Left ventricle myocardium inferior (tissue), 1 donor: ENCODE results near the gene SGCD. TPM values are rescaled to one million over a fixed set of nuclear protein-coding genes. Genes with fewer than 3 reads are reported as not detected.

ENCODE experiments used
- DNase-seq: peaks from one replicate; pipeline ENCODE4 v3.0.0-alpha.2; 2020
- H3K27ac ChIP-seq: fragments of 200-600 bp; replicated peaks from 2 replicates; pipeline ENCODE4 v1.8.0; 2021
- H3K27me3 ChIP-seq: fragments of 200-600 bp; 2 replicates; pipeline ENCODE4 v1.8.0; 2021; ENCODE audit warnings: low read depth
- H3K36me3 ChIP-seq: fragments of 200-600 bp; 2 replicates; pipeline ENCODE4 v1.8.0; 2021
- H3K4me1 ChIP-seq: fragments of 200-600 bp; 2 replicates; pipeline ENCODE4 v1.8.0; 2021
- H3K4me3 ChIP-seq: fragments of 200-600 bp; 2 replicates; pipeline ENCODE4 v1.8.0; 2021; ENCODE audit warnings: mild to moderate bottlenecking, moderate library complexity
- H3K9me3 ChIP-seq: fragments of 200-600 bp; replicated peaks from 2 replicates; pipeline ENCODE4 v1.8.0; 2021
- intact Hi-C: fragments of 100-400 bp; cut with micrococcal nuclease; formaldehyde crosslinking; loops from one replicate; pipeline ENCODE4 v1.11.0; 2022
- total RNA-seq: library from RNA; stranded (reverse); fragmentation: NEBNext Ultra II Directional; extraction: Animal tissue kit (Norgen Biotek cat#: 25700); gene quantifications from one replicate; pipeline ENCODE4 v1.2.1, GENCODE V29; 2021
- TF ChIP-seq, protein P1 (sequence below): fragments of 200-600 bp; IDR thresholded peaks from 2 replicates; pipeline ENCODE4 v1.8.0; 2021; ENCODE audit warnings: antibody characterized with exemption, mild to moderate bottlenecking, borderline replicate concordance
- donor health status: DM: no; HTN: yes; CAD: no; lungs with severe emphysema.

SGCD gene
- total RNA-seq, 1 donor from 2014 or later: 98.7 TPM

DNA sequence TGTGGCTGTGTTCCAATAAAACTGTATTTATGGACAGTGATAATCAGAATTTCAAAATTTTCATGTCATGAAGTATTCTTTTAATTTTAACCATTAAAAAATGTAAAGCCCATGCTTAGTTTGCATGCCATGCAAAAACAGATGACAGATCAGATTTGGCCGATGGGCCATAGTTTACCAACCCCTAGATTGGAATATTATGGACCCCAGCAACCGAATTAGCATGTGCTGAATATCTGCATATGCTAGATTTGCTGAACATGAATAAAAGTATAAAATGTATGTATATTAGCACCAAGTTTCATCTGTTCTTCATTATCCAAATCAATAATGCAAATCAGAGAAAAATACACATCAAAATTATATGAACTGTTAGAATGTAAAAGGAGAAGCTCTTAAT lies 364.6 kb downstream of the SGCD start:
- Histone ChIP-seq H3K27me3 (no peaks in the 10 kb centered on the region), H3K27ac (no peak overlapping the region), H3K9me3 (no peaks in the 10 kb centered on the region), H3K36me3 (no peaks in the 10 kb centered on the region), H3K4me1 (peaks cover 43% of the 10 kb centered on the region), H3K4me3 (no peak overlapping the region)
- intact Hi-C loops: no loop called here
- TF ChIP-seq, protein P1, sequence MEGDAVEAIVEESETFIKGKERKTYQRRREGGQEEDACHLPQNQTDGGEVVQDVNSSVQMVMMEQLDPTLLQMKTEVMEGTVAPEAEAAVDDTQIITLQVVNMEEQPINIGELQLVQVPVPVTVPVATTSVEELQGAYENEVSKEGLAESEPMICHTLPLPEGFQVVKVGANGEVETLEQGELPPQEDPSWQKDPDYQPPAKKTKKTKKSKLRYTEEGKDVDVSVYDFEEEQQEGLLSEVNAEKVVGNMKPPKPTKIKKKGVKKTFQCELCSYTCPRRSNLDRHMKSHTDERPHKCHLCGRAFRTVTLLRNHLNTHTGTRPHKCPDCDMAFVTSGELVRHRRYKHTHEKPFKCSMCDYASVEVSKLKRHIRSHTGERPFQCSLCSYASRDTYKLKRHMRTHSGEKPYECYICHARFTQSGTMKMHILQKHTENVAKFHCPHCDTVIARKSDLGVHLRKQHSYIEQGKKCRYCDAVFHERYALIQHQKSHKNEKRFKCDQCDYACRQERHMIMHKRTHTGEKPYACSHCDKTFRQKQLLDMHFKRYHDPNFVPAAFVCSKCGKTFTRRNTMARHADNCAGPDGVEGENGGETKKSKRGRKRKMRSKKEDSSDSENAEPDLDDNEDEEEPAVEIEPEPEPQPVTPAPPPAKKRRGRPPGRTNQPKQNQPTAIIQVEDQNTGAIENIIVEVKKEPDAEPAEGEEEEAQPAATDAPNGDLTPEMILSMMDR: no peak
- DNase-seq: no peak

DNA sequence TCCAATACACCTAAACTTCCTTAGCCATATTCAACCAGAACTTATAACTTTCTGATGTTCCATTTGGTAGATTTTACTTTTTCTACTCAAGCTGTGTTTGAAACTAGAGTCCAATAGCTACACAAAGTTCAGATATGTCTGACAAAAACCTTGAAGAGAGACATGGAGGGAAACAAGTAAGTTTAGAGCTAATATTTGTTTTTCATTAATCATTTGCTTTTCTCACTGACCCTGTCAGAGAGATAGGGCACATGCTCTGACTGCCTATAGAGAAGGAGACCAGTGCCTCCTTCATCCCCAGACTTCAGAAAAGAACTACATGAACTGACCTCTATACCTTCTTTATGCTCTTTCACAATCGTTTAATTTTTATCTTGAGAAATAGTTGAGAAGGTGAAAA lies 366.1 kb downstream of the SGCD start:
- Histone ChIP-seq H3K27me3 (no peaks in the 10 kb centered on the region), H3K9me3 (no peaks in the 10 kb centered on the region), H3K4me3 (no peak overlapping the region), H3K36me3 (no peaks in the 10 kb centered on the region), H3K27ac (no peak overlapping the region), H3K4me1 (peaks cover 28% of the 10 kb centered on the region)
- no peak for DNase-seq
- intact Hi-C loops: no loop called here
- TF ChIP-seq, protein P1: no peak

DNA sequence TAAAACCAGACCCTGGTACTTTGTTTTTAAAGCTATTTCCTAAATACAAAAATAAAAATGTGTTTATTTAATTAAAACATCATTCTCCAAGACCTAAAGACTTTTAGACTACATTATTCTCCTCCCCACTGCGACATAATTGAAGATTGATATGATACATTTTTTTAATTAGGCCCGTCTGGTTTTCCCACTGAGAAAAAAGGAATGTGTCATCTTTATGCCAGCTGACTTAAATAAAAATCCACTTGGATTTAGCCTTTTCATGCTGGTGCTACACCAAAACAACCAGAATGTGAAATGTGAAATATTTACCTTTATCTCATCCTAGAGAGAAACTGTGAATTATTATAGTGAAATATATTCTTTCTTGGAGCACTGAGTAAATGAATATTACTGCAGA lies 367.6 kb downstream of the SGCD start:
- Histone ChIP-seq H3K27me3 (no peaks in the 10 kb centered on the region), H3K27ac (no peak overlapping the region), H3K4me1 (peaks cover 15% of the 10 kb centered on the region), H3K9me3 (no peaks in the 10 kb centered on the region), H3K36me3 (no peaks in the 10 kb centered on the region), H3K4me3 (no peak overlapping the region)
- TF ChIP-seq, protein P1: no peak
- no peak for DNase-seq
- intact Hi-C loops: no loop called here

DNA sequence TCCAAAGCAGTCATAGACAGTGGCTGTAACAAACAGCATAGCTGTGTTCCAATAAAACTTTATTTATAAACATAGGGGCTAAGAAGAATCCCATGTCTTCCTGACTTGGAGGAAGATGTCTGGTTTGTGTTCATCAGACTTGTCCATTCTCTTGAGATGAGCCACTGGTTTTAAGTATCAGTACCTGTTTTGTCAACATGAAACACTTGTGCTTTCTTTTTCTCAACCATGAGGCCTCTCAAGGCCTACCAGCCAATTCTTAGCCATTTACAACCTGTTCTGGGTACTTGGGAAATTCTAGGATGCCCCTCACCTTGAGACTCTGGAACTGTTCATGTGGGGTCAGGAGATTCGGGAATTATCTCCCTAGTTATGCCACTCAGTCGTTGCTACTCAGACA lies 368.8 kb downstream of the SGCD start:
- TF ChIP-seq, protein P1: no peak
- Histone ChIP-seq H3K36me3 (no peaks in the 10 kb centered on the region), H3K4me1 (peaks cover 5% of the 10 kb centered on the region), H3K27ac (no peak overlapping the region), H3K4me3 (no peak overlapping the region), H3K27me3 (no peaks in the 10 kb centered on the region), H3K9me3 (no peaks in the 10 kb centered on the region)
- DNase-seq: no peak
- intact Hi-C loops: no loop called here

DNA sequence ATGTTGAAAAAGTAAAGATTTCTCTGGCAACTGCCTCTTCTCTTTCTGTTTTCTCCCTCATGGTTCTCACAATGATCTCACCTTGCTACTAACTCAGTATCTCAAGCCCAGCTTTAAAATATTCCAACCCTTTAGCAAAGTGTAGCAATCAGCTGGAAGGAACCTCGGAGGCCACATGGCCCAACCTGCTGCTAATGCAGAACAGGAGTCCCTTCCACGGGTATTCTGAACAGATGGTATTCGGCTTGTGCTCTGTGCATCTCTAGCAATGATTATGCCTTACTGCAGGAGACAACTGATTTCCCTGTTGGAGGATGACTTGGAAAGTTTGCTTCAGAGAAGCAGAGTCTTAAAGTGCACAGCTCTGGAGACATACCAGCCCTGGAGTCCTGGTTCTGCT lies 371.4 kb downstream of the SGCD start:
- no peak for DNase-seq
- Histone ChIP-seq H3K4me3 (no peak overlapping the region), H3K27ac (no peak overlapping the region), H3K4me1 (peaks cover 5% of the 10 kb centered on the region), H3K9me3 (no peaks in the 10 kb centered on the region), H3K36me3 (no peaks in the 10 kb centered on the region), H3K27me3 (no peaks in the 10 kb centered on the region)
- TF ChIP-seq, protein P1: no peak
- intact Hi-C loops: no loop called here

DNA sequence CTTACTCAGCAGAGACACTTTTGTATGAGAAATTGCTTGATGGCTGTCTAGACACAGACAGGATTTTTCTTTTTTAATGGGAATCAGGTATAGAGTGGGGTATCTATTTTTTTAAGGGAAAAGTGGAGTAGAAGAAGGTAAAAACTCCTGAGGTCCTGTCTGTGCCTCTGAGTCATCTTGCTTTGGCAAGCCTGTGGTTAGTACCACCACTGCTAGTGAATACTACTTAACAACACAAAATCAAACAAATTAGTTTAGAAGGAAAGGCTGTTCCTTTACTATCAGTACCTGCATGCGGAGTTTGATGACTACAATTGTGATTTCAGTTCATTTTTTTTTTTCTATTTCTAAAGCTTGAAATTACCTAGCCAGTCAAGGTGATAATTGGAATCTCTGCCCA lies 372.2 kb downstream of the SGCD start:
- DNase-seq: no peak
- TF ChIP-seq, protein P1: no peak

More for the DNA sequence above, 372.2 kb downstream of the SGCD start:
- H3K27ac ChIP-seq: no peak overlapping the region
- no peaks in the 10 kb centered on the region for H3K36me3 ChIP-seq
- H3K27me3 ChIP-seq: no peaks in the 10 kb centered on the region
- H3K4me1 ChIP-seq: no peaks in the 10 kb centered on the region
- intact Hi-C loops: no loop called here
- no peaks in the 10 kb centered on the region for H3K9me3 ChIP-seq
- no peak overlapping the region for H3K4me3 ChIP-seq
